22Rv1 (cell line): Measurements from ENCODE around the gene TSPAN9.

ENCODE experiments used
- CTCF ChIP-seq: fragments of 450-650 bp; IDR thresholded peaks from 2 replicates; pipeline ENCODE4 v1.5.1; 2017; ENCODE audit warnings: mild to moderate bottlenecking
- ZFX ChIP-seq: fragments of 450-650 bp; IDR thresholded peaks from 2 replicates; pipeline ENCODE4 v1.6.1; 2017; ENCODE audit warnings: antibody characterized with exemption, borderline replicate concordance

- no peak for TF ChIP-seq CTCF
- no peak for TF ChIP-seq ZFX
Measured at GRCh38 chr12:3084742-3085141, 7.6 kb downstream of the TSPAN9 start.
